Spleen (tissue), 7 donors: ENCODE results near the gene PDGFRB.

Experiments used
- POLR2A ChIP-seq, 3 donors: fragments of 450-650 bp; IDR thresholded peaks; one replicate each; pipeline ENCODE4 v1.5.1; 2017; ENCODE audit warnings: antibody characterized with exemption in 3 of 3, mild to moderate bottlenecking in 1 of 3
- POLR2AphosphoS5 ChIP-seq, 3 donors: sonication (generic); formaldehyde crosslinking; IDR thresholded peaks; one replicate each; pipeline ENCODE4 v1.5.1; 2017; ENCODE audit warnings: antibody characterized with exemption in 3 of 3
- TF ChIP-seq, protein P1 (sequence below), 11 experiments: fragments of 200-600 bp in 7 of 11; fragments of 450-650 bp in 4 of 11; sonication (generic) in 4 of 11; IDR thresholded peaks in 8 of 11; conservative IDR thresholded peaks in 3 of 11; 1 replicate in 7 of 11; 2 replicates in 4 of 11; pipeline versions ENCODE4 v1.4.0 to v1.8.0; 2016 to 2021; ENCODE audit warnings: antibody characterized with exemption in 11 of 11, inconsistent platforms in 4 of 11, mild to moderate bottlenecking in 1 of 11
- donor health status: DM: no; HTN: no; CAD: no; lungs with moderate emphysema.
- donor health status: DM: no; HTN: no; CAD: no.
- donor health status: DM: no; HTN: no; CAD: no.

DNA sequence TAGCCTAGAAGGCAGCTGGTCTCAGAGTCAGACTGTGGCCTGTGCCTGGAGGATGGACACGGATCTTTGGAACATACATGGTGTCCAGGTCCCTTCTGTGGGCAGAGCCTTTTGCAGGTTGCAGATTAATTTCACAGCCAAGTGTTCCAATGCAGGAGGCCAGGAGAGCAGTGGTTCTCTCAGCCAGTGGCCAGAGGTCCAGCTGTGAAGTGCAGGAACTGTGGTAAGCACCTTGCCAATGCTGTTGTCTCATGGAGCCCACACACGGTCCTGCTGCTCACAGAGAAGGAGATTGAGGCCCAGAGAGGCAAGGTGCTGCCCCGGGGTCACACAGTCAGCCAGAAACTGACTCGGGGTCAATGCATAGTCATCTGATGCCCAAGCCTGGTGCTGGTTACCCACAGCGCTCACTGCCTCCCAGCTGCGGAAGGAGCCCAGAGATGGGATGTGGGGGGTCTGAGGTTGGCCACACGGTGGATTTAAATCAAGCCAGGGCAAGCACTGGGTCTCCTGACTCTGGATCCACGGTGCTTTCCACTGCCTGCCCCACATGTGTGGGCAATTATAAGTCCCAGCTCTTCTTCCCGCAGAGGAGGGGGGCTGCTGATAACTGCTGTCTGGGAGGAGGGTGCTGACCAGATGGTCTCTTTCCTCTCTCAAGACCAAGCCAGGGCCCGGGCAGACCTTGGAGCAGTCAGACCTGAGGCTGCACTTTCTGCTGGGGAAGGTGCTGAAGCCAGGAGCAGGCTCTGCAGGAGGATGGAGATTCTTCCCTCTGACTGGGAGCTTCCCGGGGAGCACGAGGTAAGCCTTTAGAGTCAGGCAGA lies 2.8 kb downstream of the PDGFRB start:
- TF ChIP-seq, protein P1, sequence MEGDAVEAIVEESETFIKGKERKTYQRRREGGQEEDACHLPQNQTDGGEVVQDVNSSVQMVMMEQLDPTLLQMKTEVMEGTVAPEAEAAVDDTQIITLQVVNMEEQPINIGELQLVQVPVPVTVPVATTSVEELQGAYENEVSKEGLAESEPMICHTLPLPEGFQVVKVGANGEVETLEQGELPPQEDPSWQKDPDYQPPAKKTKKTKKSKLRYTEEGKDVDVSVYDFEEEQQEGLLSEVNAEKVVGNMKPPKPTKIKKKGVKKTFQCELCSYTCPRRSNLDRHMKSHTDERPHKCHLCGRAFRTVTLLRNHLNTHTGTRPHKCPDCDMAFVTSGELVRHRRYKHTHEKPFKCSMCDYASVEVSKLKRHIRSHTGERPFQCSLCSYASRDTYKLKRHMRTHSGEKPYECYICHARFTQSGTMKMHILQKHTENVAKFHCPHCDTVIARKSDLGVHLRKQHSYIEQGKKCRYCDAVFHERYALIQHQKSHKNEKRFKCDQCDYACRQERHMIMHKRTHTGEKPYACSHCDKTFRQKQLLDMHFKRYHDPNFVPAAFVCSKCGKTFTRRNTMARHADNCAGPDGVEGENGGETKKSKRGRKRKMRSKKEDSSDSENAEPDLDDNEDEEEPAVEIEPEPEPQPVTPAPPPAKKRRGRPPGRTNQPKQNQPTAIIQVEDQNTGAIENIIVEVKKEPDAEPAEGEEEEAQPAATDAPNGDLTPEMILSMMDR (IDR thresholded peaks at IDR 0.05 in 8 of 11, conservative IDR thresholded peaks at IDR 0.05 in 3 of 11) = no peak
- TF ChIP-seq POLR2A (IDR thresholded peaks at IDR 0.05) (no peak), POLR2AphosphoS5 (IDR thresholded peaks at IDR 0.05) (no peak)
